GM18505 (cell line): ENCODE measurements around the gene AP2B1.

Source experiments
- ATAC-seq: cut with Tn5 transposase; IDR thresholded peaks from one replicate; pipeline ENCODE4 v1.9.1; 2021; ENCODE audit not compliant: unreplicated experiment
- POLR2A ChIP-seq: IDR thresholded peaks from 4 replicates; pipeline ENCODE4 v1.6.1; 2011; ENCODE audit warnings: borderline replicate concordance; ENCODE audit not compliant: insufficient read depth, insufficient read length; ENCODE audit errors: extremely low read depth

The AP2B1 gene

DNA sequence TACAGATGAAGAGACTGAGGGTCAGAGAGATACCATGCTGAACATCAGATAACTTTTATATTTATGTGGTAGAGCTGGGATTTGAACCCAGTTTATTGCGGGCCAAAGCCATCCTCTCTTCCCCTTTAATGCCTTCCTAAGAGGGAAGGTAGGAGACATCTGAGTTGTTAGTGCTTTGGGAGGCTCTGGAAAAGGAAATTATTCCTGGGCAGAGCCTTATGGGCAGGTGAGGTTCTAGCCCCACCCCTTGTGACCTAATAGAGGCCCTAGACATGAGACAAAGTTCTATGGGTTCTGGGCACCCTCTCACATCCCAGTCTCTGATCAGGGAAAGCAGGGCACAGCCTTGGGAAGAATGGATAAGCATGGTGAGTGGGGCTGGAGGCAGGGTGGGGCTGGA is 173.5 kb downstream of the AP2B1 start, which contains the start of gene C17orf50:
Gene C17orf50, plus strand, starts transcription at position 301 of the 400 bp plus-strand sequence. Its CDS starts 55 bp downstream, at position 356.
- no peak for ATAC-seq
- no peak for TF ChIP-seq POLR2A

DNA sequence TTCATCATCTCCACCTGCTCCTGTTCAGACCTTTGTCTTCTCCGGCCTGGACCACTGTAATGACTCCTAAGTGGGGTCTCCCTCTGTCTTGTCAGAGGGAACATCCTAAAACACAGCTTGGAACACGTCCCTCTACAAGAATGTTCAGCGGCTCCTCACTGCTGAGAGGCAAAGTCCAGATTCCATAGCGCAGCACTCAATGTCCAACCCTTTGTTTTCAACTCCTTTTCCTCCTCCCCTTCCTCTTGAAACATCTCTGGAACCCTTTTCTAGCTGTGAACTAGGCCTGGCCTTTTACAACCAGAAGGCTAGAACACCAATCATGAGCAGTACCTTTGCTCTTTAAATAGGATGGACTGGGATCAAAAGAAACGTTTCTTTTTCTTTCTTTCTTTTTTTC is 174.5 kb downstream of the AP2B1 start:
- no peak for ATAC-seq
- TF ChIP-seq POLR2A = no peak

DNA sequence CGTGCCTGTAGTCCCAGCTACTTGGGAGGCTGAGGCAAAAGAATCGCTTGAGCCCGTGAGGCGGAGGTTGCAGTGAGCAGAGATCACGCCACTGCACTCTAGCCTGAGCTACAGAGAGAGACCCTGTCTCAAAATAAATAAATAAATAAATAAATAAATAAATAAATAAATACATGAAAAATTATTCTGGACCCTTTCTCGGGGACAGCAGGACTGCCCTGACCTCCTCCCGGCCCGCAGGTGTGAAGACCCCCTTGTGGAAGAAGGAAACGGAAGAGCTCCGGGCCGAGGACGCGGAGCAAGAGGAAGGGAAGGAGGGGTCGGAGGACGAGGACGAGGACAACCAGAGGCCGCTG is 176.6 kb downstream of the AP2B1 start:
- no peak for TF ChIP-seq POLR2A
- ATAC-seq = no peak

DNA sequence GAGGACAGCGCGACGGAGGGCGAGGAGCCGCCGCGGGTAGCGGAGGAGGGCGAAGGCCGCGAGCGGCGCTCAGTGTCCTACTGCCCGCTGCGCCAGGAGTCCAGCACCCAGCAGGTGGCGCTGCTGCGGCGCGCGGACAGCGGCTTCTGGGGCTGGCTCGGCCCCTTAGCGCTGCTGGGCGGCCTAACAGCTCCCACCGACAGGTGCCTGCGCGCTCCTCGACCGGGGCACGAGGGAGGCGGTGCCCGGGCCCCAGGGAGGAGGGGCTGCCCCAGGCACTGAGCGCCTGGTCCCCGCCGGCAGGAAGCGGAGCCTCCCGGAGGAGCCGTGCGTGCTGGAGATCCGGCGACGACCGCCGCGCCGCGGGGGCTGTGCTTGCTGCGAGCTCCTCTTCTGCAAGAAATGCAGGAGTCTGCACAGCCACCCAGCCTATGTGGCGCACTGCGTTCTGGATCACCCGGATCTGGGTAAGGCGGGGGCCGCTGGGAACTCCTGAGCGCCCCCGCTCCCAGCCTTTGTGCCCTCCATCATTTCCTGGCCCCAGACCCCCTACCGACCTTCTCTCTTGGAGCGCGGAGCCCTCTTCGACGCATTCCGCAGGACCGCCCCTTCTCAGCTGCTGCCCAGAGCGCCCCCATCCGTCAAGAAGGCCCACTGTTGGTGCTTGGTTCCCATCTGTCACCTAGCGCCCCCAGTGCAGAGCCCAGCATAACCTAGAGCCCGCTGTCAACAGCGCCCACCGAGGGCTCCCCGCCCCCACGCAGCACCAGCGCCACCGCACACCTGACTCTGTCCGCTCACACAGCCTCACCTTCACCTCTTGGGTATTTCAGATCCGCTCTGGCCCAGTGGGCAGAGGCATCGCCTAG is 177.2 kb downstream of the AP2B1 start:
- no peak for TF ChIP-seq POLR2A
- ATAC-seq = peak; percentile 84

DNA sequence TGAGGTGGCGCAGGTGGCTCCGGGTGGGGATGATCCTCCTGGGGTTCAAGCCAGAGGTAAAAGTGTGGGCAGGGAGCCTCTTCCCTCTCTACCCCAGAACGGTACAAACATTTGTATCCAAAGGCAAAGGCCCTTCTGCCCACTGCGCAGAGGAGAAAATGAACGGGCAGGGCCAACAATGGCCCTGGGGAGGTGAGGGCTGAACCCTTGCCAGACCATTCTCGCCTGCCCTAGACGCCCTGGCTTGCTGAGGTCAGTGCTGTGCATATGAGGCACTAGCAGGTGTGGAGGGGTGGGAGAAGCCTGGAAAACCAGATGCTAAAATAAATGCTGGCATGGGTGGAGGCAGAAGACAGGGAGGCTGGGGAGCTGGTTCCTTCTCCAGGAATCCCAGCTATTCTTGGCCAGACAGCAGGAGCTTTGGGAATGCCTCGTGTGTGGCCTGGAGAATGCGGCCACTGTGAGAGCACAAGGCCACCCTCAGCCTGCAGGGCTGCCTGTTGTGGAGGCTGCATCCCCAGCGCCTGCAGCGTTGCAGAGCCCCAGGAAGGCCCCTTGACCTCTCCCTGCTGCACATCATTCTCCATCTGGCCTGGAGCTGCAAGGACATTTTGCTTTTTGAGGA is 178.1 kb downstream of the AP2B1 start:
- no peak for ATAC-seq
- TF ChIP-seq POLR2A = no peak

DNA sequence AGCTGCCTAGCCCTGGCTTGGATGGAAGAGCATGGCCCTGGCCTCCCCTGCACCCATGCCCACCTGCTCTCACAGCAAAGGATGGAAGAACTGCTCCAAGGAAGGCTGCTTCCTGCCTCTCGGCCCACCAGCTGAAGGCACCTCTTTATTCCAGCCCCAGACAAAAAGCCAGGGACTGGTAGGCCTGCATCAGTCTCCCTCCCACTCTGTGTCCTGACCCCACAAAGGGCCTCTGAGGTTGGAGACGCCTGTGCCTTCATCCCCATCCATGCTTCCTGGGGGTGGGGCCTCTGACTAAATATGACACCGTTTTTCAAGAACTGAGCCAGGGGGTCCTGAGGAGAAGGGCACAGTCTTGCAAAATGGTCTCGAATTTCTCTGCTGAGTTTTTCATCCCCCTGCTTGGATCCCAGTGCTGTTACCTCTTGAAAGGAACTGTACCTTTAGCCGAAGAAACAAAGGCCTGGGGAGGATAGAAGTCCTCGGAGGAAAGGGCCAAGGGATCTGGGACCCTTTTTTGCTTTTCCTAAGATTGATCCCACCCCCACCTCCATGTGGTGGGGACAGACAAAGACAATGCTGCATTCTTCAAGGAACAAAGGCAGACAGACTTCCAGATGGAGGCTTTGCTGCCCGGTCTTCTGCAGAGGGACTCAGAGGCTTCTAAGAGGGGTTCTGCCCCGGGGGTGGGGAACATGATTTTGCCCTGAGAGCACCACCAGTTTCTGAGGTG is 178.8 kb downstream of the AP2B1 start:
- ATAC-seq = no peak
- TF ChIP-seq POLR2A = no peak

DNA sequence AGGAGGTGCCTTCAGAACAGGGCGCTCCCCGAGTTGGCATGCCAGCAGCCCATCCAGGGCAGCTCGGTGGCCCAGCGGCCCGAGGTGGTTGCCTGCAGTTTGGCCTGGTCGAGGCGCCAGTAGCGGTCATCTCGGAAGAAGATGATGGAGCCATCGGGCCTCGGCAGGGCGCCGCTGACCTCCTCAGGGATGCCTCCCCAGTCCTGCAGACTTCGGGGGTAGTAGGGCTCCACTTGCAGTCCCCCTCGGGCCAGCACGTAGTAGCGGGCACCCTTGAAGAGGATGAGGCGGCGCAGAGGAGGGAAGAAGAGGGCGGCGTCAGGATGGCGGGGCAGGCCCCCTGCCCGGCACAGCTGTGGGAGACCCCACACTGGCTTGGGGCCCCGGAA is 179.4 kb downstream of the AP2B1 start:
- ATAC-seq = no peak
- no peak for TF ChIP-seq POLR2A

DNA sequence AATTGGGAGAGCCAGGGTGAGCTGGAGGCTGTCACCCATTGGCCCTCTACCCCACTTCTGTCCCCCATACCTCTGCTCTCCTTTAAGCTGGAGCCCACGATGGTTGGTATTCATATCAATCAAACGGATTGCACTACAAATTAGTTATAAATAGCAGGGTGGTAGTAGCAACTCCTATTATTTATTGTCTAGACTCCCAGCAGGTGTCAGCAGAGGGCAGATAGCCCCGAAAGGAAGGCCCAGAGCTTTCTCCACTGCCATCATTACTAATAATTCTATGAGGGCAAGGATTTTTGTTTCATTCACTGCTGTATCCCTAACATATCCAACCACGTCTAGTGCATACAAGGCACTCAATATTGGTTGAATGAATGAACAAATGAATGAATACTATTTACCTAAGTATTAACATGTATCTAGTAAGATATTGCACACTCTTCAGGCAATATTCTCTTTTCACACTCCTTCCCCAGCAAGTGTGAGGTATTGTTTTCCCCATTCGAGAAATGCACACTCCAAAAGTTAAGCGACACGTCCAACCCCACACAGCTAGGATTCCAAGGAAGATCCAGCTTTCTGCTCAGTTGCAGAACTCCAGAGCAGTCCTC is 179.9 kb downstream of the AP2B1 start:
- no peak for ATAC-seq

DNA sequence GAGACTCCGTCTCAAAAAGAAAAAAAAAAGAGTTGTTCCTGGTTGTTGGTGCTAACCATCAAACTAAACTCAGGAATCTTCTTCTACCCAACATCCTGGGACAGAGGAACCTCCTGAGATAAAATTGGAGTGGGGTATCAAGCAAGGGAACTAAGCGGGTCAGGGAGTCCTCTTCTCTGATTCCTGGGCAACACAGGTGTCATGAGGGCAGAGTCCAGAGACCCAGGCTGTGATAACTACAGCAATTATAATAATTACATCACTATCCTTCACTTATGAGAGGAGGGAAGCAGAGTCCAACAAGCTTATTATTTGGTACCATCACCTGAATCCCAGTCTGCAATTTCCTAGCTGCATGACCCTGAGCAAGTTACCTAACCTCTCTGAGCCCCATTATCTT is 181.7 kb downstream of the AP2B1 start:
- no peak for ATAC-seq
- no peak for TF ChIP-seq POLR2A

More for the DNA sequence above, 179.9 kb downstream of the AP2B1 start:
- no peak for TF ChIP-seq POLR2A

DNA sequence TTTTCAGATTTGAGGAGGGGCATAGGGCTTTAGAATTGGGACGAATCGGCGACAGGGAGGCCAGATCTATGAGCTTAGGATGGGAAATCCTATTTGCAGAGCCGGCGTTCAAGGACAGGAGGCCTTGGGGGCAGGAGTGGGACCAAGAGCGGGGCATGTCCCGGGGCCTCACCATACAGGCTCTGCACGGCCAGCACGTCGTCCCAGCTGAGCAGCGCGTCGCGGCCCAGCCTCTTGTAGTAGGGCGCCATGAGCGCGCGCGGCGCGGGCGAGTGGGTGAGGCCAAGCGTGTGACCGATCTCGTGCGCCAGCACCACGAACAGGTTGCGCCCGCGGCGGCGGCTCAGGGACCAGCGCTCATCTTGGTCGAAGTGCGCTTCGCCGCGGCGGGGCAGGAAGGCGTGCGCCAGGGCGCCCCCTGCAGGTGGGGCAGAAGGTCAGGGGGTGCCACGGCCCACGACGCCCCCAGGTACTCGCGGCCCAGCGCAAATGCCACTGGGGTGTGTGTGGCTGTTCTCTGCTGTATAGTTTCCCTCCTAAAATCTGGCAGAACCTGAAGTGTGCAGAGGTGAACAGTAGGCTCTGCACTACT is 182.9 kb downstream of the AP2B1 start:
- TF ChIP-seq POLR2A = no peak
- no peak for ATAC-seq

DNA sequence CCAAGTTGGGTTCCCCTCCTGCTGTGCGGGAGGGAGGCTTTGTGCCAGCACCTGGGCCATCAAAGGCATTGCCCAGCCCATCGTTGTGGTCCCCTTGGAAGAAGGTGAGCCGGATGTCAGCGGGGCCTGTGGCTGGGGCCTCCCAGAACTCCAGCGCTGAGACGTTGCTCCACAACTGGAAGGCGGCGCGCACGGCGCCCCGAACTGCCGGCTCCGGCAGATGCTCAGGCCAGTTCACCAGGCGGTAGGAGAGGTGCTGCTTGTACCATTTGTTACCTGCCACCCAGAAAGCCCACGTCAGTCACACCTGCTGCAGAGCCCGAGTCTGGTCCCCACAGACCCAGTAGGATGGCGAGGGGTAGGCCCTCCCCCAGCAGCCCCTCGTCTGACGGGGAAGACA is 186.0 kb downstream of the AP2B1 start:
- no peak for ATAC-seq

DNA sequence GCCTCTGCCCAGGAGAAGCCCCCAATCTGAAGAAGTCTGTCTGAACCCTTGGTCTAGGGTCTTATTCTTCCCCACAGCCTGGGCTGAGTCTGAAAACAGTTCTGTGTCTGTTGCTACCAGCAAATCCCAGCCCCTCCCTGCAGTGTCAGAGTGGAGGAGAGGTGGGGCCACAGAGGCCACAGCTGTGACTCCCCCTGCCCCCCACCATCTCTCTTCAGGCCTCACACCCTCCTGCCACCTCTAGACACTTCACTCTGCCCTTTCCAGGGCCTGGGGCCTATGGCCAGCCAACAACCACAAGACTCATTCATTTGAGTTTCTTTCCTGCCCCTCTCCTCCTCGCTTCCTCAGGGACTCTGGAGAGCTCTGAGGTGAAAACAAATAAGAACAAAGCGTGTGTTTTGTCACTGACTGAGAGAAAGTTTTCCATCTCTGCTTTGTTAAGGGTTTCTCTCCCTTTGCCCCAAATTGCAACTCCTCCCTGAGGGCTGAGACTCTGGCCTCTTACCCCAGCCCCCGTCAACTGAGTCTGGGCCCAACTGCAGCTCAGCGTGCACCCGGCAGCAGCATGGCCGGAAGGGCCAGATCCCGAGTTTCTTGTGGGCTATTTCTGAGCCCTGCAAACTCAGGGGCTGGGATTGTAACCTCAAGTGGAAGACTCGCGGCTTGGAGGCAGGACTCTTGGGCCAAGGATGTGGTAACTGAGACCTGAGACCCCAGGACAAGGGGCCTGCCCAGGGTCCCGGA is 186.7 kb downstream of the AP2B1 start:
- TF ChIP-seq POLR2A = no peak
- no peak for ATAC-seq

More for the DNA sequence above, 186.0 kb downstream of the AP2B1 start:
- TF ChIP-seq POLR2A = no peak
